ENCODE results near the gene LINGO4.
"Not testable (repeated sequence)": the region's sequence is repeated elsewhere in the genome, so short reads cannot be mapped to it uniquely, and the experiment has no call there.

The LINGO4 gene

DNA sequence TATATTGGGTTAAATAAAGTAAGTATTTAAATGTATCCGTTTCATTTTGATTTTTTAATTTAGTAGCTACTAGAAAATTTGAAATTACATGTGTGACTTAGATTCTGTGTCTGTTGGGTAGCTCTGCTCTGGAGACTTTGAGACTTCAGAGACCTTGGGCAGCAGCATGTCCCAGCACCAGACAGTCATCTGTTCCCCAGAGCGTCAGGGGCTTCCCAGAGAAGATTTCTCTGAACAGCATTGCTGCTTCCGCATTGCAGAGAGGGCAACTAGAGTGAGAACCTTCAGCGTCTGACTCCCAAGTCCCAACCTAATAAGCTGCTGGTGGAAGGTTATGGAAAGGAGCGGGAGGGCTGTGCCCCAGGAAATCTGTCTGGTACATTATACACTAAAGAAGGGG, 6.6 kb downstream of the LINGO4 start:
- H3K4me3 ChIP-seq (replicated peaks in 1 of 2; ENCODE audit: low read depth in 2 of 2, low read length in 2 of 2), result no peak overlapping the region
- TF ChIP-seq, protein P1, sequence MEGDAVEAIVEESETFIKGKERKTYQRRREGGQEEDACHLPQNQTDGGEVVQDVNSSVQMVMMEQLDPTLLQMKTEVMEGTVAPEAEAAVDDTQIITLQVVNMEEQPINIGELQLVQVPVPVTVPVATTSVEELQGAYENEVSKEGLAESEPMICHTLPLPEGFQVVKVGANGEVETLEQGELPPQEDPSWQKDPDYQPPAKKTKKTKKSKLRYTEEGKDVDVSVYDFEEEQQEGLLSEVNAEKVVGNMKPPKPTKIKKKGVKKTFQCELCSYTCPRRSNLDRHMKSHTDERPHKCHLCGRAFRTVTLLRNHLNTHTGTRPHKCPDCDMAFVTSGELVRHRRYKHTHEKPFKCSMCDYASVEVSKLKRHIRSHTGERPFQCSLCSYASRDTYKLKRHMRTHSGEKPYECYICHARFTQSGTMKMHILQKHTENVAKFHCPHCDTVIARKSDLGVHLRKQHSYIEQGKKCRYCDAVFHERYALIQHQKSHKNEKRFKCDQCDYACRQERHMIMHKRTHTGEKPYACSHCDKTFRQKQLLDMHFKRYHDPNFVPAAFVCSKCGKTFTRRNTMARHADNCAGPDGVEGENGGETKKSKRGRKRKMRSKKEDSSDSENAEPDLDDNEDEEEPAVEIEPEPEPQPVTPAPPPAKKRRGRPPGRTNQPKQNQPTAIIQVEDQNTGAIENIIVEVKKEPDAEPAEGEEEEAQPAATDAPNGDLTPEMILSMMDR (IDR thresholded peaks at IDR 0.05; ENCODE audit: low read depth, low read length), result no peak
- DNase-seq (ENCODE audit: low read depth in 2 of 2), result no peak

DNA sequence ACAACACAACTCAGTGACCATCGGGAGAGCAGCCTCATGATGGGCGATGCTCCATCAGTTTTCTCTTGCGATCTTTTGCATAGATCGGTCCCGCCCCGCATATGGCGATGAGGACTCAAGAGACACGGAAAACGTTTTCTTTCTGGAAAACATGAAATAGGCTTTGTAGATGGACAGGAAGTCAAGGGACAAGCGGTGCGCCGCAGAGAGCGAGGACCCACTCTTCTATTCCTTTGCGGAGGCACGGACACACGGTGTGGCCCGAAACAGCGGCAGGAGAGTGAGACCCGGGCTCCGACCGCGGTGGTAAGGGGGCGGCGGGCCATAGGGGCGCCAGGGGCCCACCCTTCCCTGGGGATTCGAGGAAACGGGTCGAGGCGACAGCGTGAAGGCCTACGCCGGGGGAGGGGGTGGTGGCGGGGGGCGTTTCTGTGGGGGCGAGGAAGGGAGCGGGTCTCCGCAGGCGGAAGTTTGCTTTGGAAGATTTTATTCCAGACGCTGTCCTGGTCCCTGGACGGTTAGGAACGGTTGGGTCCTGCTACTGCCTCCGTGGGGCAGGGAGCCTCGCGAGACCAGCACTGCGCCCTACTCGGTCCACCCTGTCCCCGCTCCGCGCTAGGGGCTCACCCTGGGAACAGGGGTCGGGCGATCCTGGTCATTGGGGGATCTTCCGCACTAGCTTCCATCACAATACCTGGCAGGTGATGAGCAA, 14.1 kb downstream of the LINGO4 start:
- TF ChIP-seq, protein P1 (IDR thresholded peaks at IDR 0.05; ENCODE audit: low read depth, low read length), result no peak
- peak in 1 of 2 donors; percentile 13 for DNase-seq (ENCODE audit: low read depth in 2 of 2)

GRCh38 chr1:151790071-151790939, 14.9 kb downstream of the LINGO4 start, which contains the start of gene TDRKH:
Gene TDRKH, minus strand, starts transcription at chr1:151790500. Its CDS starts 7,478 bp downstream, at chr1:151783022.
- TF ChIP-seq, protein P1 (IDR thresholded peaks at IDR 0.05; ENCODE audit: low read depth, low read length), result peak; percentile 8
- peak within 1 kb of the TSS; percentile 61 to 76 for H3K4me3 ChIP-seq (replicated peaks in 1 of 2; ENCODE audit: low read depth in 2 of 2, low read length in 2 of 2)
- DNase-seq (ENCODE audit: low read depth in 2 of 2), result peak; percentile 99

More for the DNA sequence above, 14.1 kb downstream of the LINGO4 start:
- peak overlapping the region; percentile 61 to 76 for H3K4me3 ChIP-seq (replicated peaks in 1 of 2; ENCODE audit: low read depth in 2 of 2, low read length in 2 of 2)

GRCh38 chr1:151787689-151788088, 17.5 kb downstream of the LINGO4 start:
- no peak for DNase-seq (ENCODE audit: low read depth in 2 of 2)
- no peak overlapping the region for H3K4me3 ChIP-seq (replicated peaks in 1 of 2; ENCODE audit: low read depth in 2 of 2, low read length in 2 of 2)
- TF ChIP-seq, protein P1 (IDR thresholded peaks at IDR 0.05; ENCODE audit: low read depth, low read length), result no peak

DNA sequence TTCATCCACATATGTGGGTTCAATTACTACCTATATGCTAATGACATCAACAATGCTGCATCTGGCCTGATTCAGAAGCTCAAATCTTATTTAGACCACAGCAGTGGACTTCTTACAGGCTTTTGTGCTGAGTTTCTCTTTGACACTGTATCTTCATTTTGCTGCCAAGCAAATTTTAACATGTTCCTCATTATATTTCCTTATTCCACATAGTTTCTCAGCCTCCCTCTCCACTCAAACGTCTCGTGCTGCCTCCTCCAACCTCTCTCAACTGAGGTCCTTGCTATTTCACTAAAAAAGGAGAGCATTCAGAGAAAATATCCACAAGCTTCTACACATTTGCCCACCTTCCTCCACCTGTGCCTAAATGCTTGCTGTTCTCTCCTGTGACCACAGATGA, 21.4 kb downstream of the LINGO4 start:
- TF ChIP-seq, protein P1 (IDR thresholded peaks at IDR 0.05; ENCODE audit: low read depth, low read length), result no peak
- DNase-seq (ENCODE audit: low read depth in 2 of 2), result no peak
- no peak overlapping the region for H3K4me3 ChIP-seq (replicated peaks in 1 of 2; ENCODE audit: low read depth in 2 of 2, low read length in 2 of 2)

GRCh38 chr1:151782741-151783140, 22.5 kb downstream of the LINGO4 start:
- no peak for DNase-seq (ENCODE audit: low read depth in 2 of 2)
- no peak overlapping the region for H3K4me3 ChIP-seq (replicated peaks in 1 of 2; ENCODE audit: low read depth in 2 of 2, low read length in 2 of 2)
- TF ChIP-seq, protein P1 (IDR thresholded peaks at IDR 0.05; ENCODE audit: low read depth, low read length), result no peak

DNA sequence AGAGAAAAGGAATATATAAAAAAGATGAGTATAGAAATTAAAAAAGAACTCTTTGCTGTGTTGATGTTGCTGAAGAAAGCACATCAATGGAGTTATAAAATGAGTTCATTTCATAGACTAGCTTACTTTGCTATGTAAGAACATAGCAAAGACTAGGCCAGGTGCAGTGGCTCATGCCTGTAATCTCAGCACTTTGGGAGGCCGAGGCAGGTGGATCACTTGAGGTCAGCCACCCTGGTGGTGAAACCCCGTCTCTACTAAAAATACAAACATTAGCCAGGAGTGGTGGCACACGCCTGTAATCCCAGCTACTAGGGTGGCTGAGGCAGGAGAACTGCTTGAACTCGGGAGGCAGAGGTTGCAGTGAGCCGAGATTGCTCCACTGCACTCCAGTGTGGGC, 23.2 kb downstream of the LINGO4 start:
- not testable (repeated sequence) for DNase-seq (ENCODE audit: low read depth in 2 of 2)

GRCh38 chr1:151780736-151781135, 24.5 kb downstream of the LINGO4 start:
- H3K4me3 ChIP-seq (replicated peaks in 1 of 2; ENCODE audit: low read depth in 2 of 2, low read length in 2 of 2); DNase-seq (ENCODE audit: low read depth in 2 of 2): not testable (repeated sequence)

More for the DNA sequence above, 23.2 kb downstream of the LINGO4 start:
- H3K4me3 ChIP-seq (replicated peaks in 1 of 2; ENCODE audit: low read depth in 2 of 2, low read length in 2 of 2), result not testable (repeated sequence)

Measured in cardiac fibroblast (primary cell).